HL-60 (cell line): ENCODE results near the gene SLTM.

ENCODE experiments used
- GABPA ChIP-seq: IDR thresholded peaks from 2 replicates; pipeline ENCODE4 v1.6.1; 2012; ENCODE audit warnings: low read depth
- POLR2AphosphoS5 ChIP-seq: IDR thresholded peaks from 2 replicates; pipeline ENCODE4 v1.6.1; 2012; ENCODE audit warnings: low read depth
- SPI1 ChIP-seq: IDR thresholded peaks from 2 replicates; pipeline ENCODE4 v1.6.1; 2012; ENCODE audit warnings: low read depth, mild to moderate bottlenecking, borderline replicate concordance
- TF ChIP-seq, protein P1 (sequence below): IDR thresholded peaks from one replicate; pipeline ENCODE4 v1.5.1; 2011; ENCODE audit warnings: low read length, control low read depth, inconsistent platforms; ENCODE audit not compliant: insufficient read depth

DNA sequence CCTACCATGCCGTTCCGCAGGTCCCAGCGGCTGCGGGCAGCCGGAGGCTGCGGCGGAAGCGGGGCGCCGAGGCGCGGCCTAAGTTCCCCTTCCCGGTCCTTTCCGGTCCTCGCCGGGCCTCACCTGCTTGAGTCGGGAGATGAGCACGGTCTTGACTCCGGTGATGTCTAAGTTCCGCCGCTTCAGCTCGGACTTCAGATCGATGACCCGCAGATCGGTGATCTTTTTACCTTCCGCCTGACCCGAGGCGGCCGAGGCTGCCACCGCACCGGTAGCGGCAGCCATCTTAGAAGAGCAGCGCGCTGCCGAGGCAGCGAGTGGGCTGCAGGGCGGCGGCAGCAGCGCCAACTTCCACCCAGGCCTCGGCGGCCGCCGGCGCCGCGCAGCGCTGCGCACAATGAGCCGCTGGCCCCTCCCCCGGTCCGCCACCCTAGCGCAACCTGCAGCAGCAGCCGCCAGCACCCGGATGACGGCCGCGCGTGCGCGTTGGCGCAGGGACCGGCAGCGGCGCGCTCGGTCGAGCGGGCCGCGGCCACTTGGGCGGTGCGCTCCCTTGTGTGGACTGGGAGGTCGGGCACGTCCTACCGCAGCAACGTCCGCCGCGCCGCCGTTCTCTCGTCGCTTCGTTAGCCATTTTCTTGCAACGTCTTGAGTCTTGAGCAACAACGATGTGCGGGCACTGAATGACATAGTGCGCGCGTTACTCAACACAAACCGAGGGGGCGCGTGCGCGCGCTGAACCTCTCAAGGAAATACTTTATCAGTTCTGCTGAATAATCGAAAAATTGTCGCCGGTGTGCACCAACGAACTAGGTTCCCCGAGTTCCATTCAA, at the start of gene SLTM:
- TF ChIP-seq, protein P1, sequence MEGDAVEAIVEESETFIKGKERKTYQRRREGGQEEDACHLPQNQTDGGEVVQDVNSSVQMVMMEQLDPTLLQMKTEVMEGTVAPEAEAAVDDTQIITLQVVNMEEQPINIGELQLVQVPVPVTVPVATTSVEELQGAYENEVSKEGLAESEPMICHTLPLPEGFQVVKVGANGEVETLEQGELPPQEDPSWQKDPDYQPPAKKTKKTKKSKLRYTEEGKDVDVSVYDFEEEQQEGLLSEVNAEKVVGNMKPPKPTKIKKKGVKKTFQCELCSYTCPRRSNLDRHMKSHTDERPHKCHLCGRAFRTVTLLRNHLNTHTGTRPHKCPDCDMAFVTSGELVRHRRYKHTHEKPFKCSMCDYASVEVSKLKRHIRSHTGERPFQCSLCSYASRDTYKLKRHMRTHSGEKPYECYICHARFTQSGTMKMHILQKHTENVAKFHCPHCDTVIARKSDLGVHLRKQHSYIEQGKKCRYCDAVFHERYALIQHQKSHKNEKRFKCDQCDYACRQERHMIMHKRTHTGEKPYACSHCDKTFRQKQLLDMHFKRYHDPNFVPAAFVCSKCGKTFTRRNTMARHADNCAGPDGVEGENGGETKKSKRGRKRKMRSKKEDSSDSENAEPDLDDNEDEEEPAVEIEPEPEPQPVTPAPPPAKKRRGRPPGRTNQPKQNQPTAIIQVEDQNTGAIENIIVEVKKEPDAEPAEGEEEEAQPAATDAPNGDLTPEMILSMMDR, result no peak
- peak; percentile 73 for TF ChIP-seq GABPA
- peak; percentile 90 for TF ChIP-seq POLR2AphosphoS5
- TF ChIP-seq SPI1, result peak; percentile 2; the same call in 1 of the 2 replicates
